IPS-NIHi11 (cell line): ENCODE measurements around the gene WDR4.
A peak's percentile ranks its signal among the peaks of the same experiment; 100 is the strongest.
"Not testable (repeated sequence)": the region's sequence is repeated elsewhere in the genome, so short reads cannot be mapped to it uniquely, and the experiment has no call there.

ENCODE experiments used
- DNase-seq: peaks from one replicate; pipeline ENCODE4 v3.0.0; 2012; ENCODE audit warnings: mixed read lengths, low spot score

The WDR4 gene

GRCh38 chr21:42852925-42853570 is 26.3 kb downstream of the WDR4 start:
- DNase-seq: no peak

- DNase-seq: no peak
These were observed 27.3 kb downstream of the WDR4 start for GRCh38 chr21:42851812-42852665.

GRCh38 chr21:42850866-42851391 is 28.4 kb downstream of the WDR4 start:
- DNase-seq: peak; percentile 92

DNA sequence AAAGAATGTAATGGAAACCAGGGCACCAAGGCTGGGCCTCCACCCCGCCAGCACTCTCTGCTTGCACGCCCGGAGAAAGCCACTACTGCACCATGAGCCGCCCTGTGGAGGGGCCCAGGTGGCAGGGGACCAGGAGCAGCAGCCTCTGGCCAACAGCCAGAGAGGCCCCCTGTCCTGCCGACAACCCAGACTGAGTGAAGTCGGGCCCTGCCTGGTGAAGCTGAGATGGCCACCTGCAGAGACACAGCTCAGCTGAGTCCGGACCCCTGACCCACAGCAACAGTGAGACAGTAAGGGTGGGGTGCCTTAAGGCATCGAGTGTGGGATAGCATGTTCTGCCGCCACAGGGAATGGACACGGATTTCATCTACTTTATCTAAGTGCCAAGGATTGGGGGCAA is 28.9 kb downstream of the WDR4 start:
- no peak for DNase-seq

GRCh38 chr21:42849759-42850412 is 29.5 kb downstream of the WDR4 start:
- DNase-seq: no peak

DNA sequence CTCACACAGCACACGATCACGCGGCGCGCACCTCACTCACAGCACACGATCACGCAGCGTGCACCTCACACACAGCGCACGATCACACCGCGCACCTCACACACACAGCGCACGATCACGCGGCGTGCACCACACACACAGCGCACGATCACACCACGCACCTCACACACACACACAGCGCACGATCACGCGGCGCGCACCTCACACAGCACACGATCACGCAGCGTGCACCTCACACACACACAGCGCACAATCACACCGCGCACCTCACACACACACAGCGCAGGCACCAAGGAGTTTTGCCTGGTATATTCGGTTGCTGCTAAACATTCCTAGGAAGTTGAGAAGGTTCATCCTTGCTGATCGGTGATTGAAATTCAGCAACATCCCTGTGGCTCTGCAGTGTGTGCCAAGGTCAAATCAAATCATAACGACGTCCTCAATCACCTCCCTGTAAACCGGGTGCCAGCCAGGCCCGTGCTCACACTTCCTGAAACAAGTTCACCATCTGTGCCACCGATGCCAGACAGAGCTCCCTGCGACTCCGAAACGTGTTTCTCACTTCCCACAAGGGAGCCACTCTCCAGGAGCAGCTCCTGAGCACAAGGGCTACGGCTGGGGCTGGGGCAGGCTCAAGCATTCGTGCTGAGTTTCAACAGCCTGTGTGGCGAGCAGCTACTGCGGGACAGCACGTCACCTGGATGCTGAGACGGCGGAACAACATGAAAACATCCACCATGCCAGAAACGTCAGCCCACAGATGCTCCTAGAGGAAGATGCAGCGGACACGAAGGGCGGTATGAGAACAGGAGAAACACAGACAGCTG is 30.2 kb downstream of the WDR4 start:
- no peak for DNase-seq

- DNase-seq: not testable (repeated sequence)
These were observed 31.0 kb downstream of the WDR4 start for GRCh38 chr21:42848144-42848931.

- no peak for DNase-seq
These were observed 31.6 kb downstream of the WDR4 start for GRCh38 chr21:42847726-42848125.

GRCh38 chr21:42847051-42847707 is 32.2 kb downstream of the WDR4 start:
- DNase-seq: no peak

GRCh38 chr21:42846221-42846620 is 33.1 kb downstream of the WDR4 start:
- DNase-seq: peak; percentile 1

DNA sequence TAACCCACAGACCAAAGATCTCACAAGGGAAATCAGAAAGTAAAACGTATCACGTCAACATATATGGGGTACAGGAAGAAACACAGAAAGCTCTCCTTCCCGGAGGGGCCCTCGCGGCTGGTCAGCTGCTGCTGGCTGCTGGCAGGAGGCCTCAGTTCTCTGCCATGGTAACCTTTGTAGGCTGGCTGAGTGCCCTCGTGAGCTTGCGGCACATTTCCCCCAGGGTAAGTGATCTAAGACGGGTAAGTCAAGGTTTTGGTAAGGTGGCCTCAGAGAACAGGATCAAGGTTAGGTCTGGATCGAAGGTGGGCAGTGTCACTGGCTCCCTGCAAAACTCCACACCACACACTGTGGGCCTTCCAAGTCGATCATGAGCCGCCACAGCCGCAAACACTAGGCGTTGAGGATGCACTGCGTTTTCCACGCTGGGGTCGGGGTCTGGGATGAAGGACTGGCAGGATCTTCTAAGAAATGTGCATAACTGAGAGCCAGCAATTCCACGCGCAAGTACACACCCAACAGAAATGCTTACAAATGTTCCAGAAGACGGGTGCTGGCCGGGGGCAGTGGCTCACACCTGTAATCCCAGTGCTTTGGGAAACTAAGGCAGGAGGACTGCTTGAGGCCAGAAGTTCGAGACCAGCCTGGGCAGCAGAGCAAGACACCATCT is 33.9 kb downstream of the WDR4 start:
- peak; percentile 1 for DNase-seq

GRCh38 chr21:42844411-42845113 is 34.8 kb downstream of the WDR4 start:
- DNase-seq: peak; percentile 3

DNA sequence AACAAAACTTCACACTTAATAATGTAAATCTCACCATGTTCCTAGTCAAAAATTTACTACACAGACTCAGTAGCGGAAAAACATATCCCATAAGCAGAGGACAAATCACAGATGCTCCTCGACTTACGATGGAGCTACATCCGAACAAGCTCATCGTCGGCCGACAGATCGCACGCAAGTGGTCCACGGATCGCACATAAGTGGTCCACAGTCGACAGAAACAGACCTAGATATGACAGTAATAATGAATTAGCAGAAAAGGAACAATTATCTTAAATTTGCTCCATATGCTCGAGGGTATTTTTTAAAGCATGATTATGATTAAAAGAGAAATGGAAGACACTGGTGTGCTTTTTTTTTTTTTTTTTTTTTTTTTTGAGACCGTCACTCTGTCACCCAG is 36.3 kb downstream of the WDR4 start:
- no peak for DNase-seq

DNA sequence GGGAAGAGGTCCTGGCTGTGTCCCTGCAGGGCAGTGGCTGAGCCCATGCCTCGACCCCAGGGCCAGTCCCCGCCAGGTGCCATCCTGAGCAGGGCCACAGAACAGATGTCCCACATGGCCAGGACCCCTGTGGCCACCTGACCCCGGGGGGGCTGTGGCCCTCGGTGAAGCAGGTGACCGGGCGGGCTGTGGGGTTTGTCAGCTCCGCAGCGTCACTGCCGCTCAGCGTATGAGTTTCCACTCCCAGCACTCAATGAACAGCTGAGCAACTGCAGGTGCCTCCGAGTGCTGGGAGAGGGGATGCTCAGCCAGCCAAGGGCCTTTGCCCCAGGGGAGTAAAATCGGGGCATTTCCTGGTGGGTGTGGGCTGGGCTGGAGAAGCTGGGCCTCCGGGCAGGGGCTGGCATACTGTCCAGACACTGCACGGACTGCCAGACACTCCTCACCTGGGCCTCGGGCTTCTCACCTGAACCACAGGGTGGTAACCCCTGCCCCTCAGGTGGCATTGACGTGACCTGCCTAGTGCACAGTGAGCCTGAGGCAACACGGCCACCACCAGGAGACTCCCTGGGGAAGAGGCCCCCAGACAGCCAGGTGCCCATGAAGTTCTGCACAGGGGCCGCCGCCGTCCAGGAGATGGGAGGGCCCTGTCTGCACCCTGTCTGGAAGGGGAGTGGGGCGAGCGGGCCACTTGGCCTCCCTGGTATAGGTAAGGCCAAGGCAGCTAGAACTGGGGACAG is 37.3 kb downstream of the WDR4 start:
- peak; percentile 4 for DNase-seq

GRCh38 chr21:42841156-42841915 is 38.0 kb downstream of the WDR4 start:
- DNase-seq: peak; percentile 3

- peak; percentile 1 for DNase-seq
These were observed 38.8 kb downstream of the WDR4 start for GRCh38 chr21:42840411-42841155.
